Endodermal cell (in vitro differentiated cells): ENCODE measurements around the gene ACTL10. TPM values are rescaled to one million over a fixed set of nuclear protein-coding genes. Genes with fewer than 3 reads are reported as not detected.
A peak's percentile ranks its signal among the peaks of the same experiment; 100 is the strongest.

Experiments
- DNase-seq: peaks from one replicate; pipeline ENCODE4 v3.0.0-alpha.2; 2017
- H3K27ac ChIP-seq: 2 replicates; pipeline ENCODE4 v1.5.1; 2013; ENCODE audit warnings: mild to moderate bottlenecking, low read depth, low read length, moderate library complexity
- H3K27me3 ChIP-seq: 2 replicates; pipeline ENCODE4 v1.6.1; 2013; ENCODE audit warnings: mild to moderate bottlenecking, low read length, moderate library complexity; ENCODE audit not compliant: insufficient read depth, control insufficient read depth, poor library complexity, severe bottlenecking
- H3K36me3 ChIP-seq: 2 replicates; pipeline ENCODE4 v1.7.0; 2013; ENCODE audit warnings: mild to moderate bottlenecking, low read length, moderate library complexity; ENCODE audit not compliant: control insufficient read depth, insufficient read depth
- H3K4me1 ChIP-seq: one replicate; pipeline ENCODE4 v1.7.0; 2013; ENCODE audit warnings: low read length; ENCODE audit not compliant: control insufficient read depth, insufficient read depth
- H3K4me3 ChIP-seq: 2 replicates; pipeline ENCODE4 v1.5.1; 2013; ENCODE audit warnings: mild to moderate bottlenecking, low read length, moderate library complexity
- H3K9ac ChIP-seq: 2 replicates; pipeline ENCODE4 v1.6.1; 2013; ENCODE audit warnings: mild to moderate bottlenecking, low read length, moderate library complexity; ENCODE audit not compliant: poor library complexity, severe bottlenecking; ENCODE audit errors: extremely low read depth
- H3K9me3 ChIP-seq: 2 replicates; pipeline ENCODE4 v1.6.1; 2013; ENCODE audit warnings: mild to moderate bottlenecking, low read length, moderate library complexity; ENCODE audit not compliant: control insufficient read depth
- H3K27ac Mint-ChIP-seq: 2 replicates; pipeline ENCODE4 v1.8.0; 2020; ENCODE audit warnings: mixed read lengths
- H3K27me3 Mint-ChIP-seq: 2 replicates; pipeline ENCODE4 v1.8.0; 2021; ENCODE audit warnings: mild to moderate bottlenecking, mixed read lengths; ENCODE audit not compliant: insufficient read depth
- H3K36me3 Mint-ChIP-seq: 2 replicates; pipeline ENCODE4 v1.8.0; 2020; ENCODE audit warnings: low read depth, mixed read lengths
- H3K4me1 Mint-ChIP-seq: 2 replicates; pipeline ENCODE4 v1.8.0; 2020; ENCODE audit warnings: mixed read lengths
- H3K4me3 Mint-ChIP-seq: 2 replicates; pipeline ENCODE4 v1.8.0; 2020; ENCODE audit warnings: mild to moderate bottlenecking, moderate library complexity, mixed read lengths
- H3K9me3 Mint-ChIP-seq: 2 replicates; pipeline ENCODE4 v1.8.0; 2020; ENCODE audit warnings: mild to moderate bottlenecking, mixed read lengths
- CTCF ChIP-seq: fragments of 200-600 bp; sonication (generic); conservative IDR thresholded peaks from 2 replicates; pipeline ENCODE4 v1.5.0; 2021; ENCODE audit warnings: antibody characterized with exemption, mild to moderate bottlenecking
- WGBS, 2 experiments: methylation state at CpG; one replicate each; pipeline versions ENCODE4 v1.1.5 to v1.1.7; 2013; ENCODE audit warnings: missing lambda C conversion rate in 2 of 2, mixed read lengths in 1 of 2; ENCODE audit not compliant: insufficient coverage in 1 of 2, insufficient read length in 1 of 2; 5-methylcytosine and 5-hydroxymethylcytosine counted together
- total RNA-seq, 2 donors: library from RNA; stranded (reverse); fragmentation: NEBNext Ultra II Directional in 1 of 2; extraction: Animal tissue kit (Norgen Biotek cat#: 25700) in 1 of 2; gene quantifications; 2 replicates in 1 of 2; 3 replicates in 1 of 2; pipeline ENCODE4 v1.2.1, GENCODE V29; 2021

ACTL10 gene
- total RNA-seq, 2 donors from 2014 or later: 0.42 TPM; not detected in 1

GRCh38 chr20:33658510-33658909 is 8.2 kb upstream of the ACTL10 start:
- WGBS, 2 experiments: 90 to 96% methylated on average over 4 to 8 of the region's 8 CpGs
- H3K27me3 Mint-ChIP-seq: no peaks in the 10 kb centered on the region
- H3K4me3 Mint-ChIP-seq: no peak overlapping the region
- no peak overlapping the region for H3K9ac ChIP-seq
- peaks cover 3% of the 10 kb centered on the region for H3K4me1 ChIP-seq
- H3K36me3 ChIP-seq: peaks cover 6% of the 10 kb centered on the region
- no peak for TF ChIP-seq CTCF
- no peaks in the 10 kb centered on the region for H3K27me3 ChIP-seq
- no peak overlapping the region for H3K27ac ChIP-seq
- no peak overlapping the region for H3K4me3 ChIP-seq
- H3K9me3 Mint-ChIP-seq: no peaks in the 10 kb centered on the region
- H3K9me3 ChIP-seq: no peaks in the 10 kb centered on the region
- H3K36me3 Mint-ChIP-seq: peaks cover 14% of the 10 kb centered on the region
- DNase-seq: peak; percentile 40
- H3K27ac Mint-ChIP-seq: no peak overlapping the region
- H3K4me1 Mint-ChIP-seq: peaks cover 12% of the 10 kb centered on the region

- no peak for TF ChIP-seq CTCF
- no peak overlapping the region for H3K4me3 Mint-ChIP-seq
- no peaks in the 10 kb centered on the region for H3K27me3 Mint-ChIP-seq
- H3K9me3 ChIP-seq: no peaks in the 10 kb centered on the region
- no peak overlapping the region for H3K4me3 ChIP-seq
- H3K36me3 Mint-ChIP-seq: peaks cover 14% of the 10 kb centered on the region
- no peak overlapping the region for H3K9ac ChIP-seq
- no peaks in the 10 kb centered on the region for H3K9me3 Mint-ChIP-seq
- no peak overlapping the region for H3K27ac ChIP-seq
- peaks cover 6% of the 10 kb centered on the region for H3K36me3 ChIP-seq
- 93 to 95% methylated on average over 3 to 4 of the region's 4 CpGs for WGBS, 2 experiments
- peak overlapping the region; percentile 28 for H3K27ac Mint-ChIP-seq
- H3K27me3 ChIP-seq: no peaks in the 10 kb centered on the region
- H3K4me1 Mint-ChIP-seq: peaks cover 9% of the 10 kb centered on the region
- H3K4me1 ChIP-seq: peaks cover 3% of the 10 kb centered on the region
- no peak for DNase-seq
Measured at GRCh38 chr20:33658929-33659328, 7.8 kb upstream of the ACTL10 start.

DNA sequence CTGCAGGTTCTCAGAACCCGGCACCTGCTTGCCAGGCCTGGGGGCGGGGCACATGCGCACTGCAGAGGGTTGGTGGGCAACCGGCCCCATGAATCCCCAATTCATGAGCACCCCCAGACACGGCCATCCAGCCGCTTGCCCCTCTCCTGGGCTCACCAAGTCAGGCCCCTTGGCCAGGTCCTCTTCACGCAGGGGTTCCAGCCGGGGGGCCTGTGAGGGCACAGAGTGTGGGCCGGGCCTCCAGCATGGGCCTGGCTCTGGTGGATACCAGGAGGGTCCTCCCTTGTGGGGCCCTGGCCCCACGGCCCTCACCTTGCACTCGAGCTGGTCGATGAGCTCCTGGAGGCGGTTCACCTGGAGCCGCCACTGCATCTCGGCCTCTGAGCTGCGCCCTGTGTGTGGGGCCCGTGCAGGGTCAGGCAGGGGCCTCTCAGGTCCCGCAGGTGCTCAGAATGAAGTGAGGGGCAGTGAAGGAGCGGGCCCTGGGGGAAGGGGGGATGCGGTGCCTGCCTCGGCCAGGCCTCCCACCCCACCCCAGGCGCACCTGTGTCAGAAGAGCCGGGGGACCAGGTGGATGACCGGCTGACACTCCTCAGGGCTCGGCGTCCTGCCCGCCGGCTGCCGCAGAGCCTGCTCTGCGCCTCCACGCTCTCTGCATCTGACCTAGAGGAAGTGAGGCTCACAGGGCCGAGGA is 7.3 kb upstream of the ACTL10 start:
- no peaks in the 10 kb centered on the region for H3K9me3 ChIP-seq
- Mint-ChIP-seq H3K36me3 (peaks cover 14% of the 10 kb centered on the region), H3K4me3 (no peak overlapping the region), H3K9me3 (no peaks in the 10 kb centered on the region), H3K27ac (peak overlapping the region; percentile 28), H3K4me1 (peaks cover 8% of the 10 kb centered on the region), H3K27me3 (no peaks in the 10 kb centered on the region)
- no peak overlapping the region for H3K4me3 ChIP-seq
- H3K27ac ChIP-seq: no peak overlapping the region
- no peak for TF ChIP-seq CTCF
- H3K4me1 ChIP-seq: peaks cover 3% of the 10 kb centered on the region
- DNase-seq: no peak
- 94 to 95% methylated on average over 24 to 32 of the region's 32 CpGs for WGBS, 2 experiments
- H3K9ac ChIP-seq: no peak overlapping the region
- H3K36me3 ChIP-seq: peaks cover 6% of the 10 kb centered on the region
- no peaks in the 10 kb centered on the region for H3K27me3 ChIP-seq
